Middle frontal gyrus (tissue), 1 donor: ENCODE data around the gene POLA2.

Experiments
- DNase-seq: peaks from one replicate; pipeline ENCODE4 v3.0.0-alpha.2; 2015; ENCODE audit warnings: low spot score; ENCODE audit errors: extremely low spot score

The POLA2 gene

DNA sequence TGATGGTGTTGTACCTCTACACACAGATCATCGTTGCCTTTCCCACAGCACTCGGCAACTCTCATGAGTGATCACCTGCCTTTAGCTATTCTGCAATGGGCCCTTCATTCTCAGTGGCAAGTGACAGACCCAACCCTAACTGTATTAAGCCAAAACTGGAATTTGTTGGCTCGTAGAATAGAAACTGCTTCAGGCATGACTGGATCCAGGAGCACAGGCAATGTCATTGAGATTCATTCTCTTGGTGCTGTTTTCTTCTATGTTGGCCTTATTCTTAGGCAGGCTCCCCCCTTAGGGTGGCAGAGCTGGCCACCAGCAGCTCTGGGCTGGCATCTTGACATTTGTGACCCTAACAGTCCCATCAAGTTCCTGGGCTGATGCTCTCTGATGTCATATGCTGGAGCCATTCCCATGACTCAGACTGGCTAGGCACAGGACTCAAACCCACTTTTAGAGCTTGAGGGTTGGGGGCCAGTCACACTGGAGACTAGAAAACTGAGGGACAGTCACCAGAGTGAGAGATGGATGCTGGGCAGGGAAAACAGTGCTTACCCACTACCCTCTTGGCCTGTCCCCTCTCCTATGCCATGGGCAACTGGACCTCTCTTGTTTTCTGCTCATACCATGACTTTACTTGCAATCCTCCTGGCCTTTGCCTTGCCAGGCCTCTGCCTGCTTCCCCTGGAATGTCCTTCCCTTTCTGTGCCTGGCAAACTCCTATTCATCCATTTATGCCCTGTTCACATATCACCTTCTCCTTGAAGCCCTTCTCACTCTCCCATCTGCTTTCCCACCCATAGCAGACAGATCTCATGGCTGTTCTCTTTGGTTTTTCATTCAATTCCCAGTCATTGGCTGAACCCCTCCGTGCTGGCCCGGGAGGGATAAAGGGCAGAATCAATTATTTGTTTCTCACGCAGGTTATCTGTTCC is 45.8 kb downstream of the POLA2 start:
- no peak for DNase-seq

DNA sequence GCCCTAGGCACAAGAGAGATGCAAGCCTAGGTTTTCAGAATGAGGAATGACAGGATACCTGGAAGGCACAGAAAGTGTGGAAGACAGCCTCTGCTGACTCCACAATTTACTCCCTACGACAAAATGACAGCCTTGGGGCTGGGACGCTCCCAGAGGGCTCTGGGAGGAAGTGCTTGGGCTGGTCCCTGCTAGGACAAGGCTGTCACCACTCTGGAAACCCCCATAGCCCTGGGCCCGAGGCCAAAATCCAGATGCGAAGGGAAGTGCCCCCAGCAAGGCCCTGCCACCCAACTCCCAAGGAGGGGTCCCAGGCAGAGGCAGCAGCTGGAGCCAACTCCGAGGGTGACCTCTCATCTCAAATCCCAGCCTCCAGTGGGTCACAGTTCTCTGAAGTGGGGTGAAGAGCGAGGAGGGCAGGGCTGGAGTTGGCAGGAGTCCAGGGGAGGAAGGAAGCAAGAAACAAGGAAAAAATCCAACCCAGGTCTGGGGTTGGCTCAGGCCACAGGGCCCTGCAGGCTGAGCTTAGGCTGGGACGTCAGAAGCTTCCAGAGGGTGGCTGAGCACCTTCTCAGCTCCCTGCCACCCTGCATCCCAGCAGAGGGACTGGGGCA is 46.6 kb downstream of the POLA2 start:
- DNase-seq: no peak

DNA sequence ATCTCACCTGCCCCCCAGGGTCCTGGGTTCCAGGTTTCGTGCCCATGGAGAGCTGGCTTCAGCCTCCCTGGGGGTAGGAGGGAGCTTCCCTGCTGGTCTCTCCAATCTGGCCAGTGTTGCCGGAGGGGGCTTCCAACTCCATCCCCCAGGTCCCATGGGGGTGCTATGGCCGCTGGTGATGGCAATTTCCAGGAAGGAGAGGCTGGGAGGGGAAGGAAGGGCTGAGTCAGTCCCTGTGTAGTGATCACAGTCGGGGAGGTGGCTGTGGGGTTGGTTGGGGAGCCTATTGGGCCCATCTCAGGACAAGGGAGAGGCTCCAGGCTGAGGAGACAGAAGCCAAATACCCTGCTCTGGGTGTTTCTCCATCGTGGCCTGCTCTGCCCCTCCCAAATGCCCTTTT is 47.2 kb downstream of the POLA2 start:
- DNase-seq: no peak

DNA sequence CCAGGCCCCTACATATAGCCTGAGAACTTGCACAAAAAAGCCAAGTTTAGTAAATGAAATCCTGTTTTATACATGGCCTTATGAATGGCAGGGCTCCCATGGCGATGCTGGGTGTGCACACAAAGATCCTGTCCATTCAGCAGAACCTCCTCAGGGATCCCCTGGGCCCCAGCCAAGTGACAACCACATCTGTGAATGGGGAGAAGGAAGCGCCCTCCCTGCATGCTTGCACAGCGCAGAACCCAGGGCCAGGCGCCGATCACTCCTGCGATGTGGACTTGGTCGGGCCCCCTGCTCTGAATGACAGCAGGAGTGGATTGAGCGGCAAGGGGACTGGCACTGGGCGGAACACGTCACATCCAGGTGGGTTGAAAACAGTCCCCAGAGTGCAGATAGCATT is 48.5 kb downstream of the POLA2 start:
- DNase-seq: no peak

DNA sequence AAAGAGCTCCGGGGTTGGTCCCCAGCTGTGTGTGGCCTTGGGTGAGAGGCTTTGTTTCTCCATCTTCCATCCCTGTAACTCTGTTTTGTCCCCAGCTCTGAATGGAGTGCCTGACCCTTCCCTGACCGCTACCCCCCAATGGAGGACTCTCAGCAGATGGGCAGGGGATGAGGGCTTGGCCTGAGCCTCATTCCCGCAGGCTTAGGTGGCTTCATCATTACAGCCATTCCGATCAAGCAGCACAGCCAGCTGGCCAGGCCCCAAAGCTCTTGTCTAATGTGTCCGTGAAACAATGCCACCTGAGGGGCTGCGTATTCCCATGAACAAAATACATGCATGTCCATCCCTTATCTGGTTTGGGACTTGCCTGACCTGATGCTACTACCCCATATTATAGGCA is 49.0 kb downstream of the POLA2 start:
- no peak for DNase-seq

DNA sequence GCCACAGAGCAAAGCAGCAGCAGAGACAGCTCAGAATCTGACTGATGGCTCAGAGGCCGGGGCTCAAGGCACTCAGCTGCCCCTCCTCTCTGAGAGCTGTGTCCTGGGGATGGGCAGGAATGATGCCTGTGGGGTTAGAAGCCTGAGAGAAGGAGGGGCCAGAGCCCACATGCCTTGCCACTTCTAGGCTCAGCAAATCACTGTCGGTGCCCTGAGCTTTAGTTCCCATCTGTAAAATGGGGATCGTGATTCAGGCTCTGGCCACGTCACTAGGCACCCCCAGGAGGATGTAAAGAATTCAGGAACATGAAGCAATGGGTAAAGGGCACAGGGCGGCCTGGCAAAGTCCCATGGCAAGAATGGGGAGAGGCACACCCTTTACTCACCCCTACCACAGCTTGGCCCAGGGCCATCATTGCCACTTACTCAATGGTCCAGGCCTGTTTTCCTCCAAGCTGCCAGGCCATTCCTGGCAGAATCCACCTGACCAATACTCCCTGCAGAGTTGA is 49.5 kb downstream of the POLA2 start:
- DNase-seq: no peak

DNA sequence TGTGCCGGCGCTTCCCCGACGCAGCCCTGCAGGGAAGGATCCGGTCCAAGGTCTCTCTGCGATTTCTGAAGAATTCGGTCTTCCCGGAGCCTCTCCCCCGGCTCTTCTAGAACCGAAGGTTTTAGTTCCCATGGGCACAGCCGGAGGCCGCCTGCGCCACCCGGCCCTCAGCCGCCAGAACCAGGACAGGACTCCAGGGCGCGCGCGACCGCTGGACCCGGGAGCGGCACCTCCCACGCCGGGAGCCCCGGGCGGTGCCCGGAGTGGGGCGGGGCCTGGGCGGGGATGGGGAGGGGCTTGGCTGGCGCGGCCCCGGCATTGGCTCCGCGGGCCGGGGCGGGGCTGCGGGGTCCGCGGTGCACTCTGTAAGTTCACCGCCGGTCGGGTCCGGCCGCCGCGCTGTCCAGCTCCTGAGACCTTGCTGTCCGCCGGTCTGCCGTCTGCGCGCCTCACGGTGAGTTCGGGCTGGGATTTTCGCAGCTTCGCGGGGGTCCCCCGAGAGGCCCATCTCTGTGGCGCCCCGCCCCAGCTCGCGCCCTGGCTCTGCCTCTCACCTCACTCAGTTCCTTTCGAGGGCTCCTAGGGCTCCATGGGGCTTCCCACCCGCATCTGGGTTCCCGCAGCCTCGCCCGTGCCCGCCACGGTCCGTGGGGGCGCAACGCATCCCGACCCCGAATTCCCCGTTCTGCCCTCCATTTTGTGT is 52.9 kb downstream of the POLA2 start, which contains the start of gene CDC42EP2:
TSS of gene CDC42EP2 (plus strand) at position 366 of the 703 bp plus-strand sequence. CDS start 6,033 bp downstream, outside the sequence.
- DNase-seq: peak; percentile 68

DNA sequence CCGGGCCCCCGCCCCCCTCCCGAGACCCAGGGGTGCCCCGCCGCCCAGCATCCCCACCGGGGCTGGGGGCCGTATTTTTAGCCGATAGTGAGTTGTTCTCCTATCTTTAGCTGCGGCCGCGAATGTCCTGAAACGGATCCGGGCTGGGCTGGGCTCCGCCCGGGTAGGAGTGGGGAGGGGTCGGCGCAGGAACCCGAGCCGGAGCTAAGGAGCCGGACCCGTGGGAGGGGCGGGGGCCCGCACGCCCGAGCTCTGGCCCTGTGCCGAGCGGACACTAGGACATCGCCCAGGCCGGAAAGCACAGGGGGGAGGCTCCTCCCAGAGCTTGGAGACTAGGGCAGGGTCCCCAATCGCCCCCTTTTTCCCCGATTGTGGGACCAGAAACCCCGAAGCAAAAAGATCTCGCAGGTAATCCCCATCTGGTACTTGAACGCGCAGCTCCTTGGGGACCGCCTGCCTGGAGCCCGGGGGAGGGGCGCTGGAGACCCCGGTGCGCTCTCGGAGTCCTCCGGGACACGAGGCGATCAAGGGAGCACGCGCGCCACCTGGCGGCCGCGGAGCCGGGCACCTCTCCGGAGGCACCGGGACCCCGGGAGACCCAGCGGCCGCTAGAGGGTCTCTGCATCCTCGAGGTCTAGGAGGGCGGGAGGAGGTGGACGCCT is 53.6 kb downstream of the POLA2 start:
- no peak for DNase-seq

DNA sequence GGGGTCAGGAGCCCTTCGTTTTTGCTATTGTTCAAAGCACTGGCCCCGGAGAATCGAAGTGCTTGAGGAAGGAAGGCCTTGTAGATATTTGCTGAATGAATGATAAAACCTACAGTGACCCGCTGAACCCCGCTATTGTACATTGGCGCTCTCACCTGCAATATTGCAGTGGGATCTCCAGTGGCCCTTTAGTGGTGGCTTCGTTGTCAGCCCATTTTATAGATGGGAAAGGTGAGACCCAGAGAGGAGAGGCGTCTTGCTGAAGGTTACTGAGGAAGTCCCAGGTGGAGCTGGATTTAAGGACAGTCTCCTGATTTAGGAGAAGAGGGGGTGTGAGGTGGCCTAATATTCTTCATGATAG is 54.1 kb downstream of the POLA2 start:
- no peak for DNase-seq

DNA sequence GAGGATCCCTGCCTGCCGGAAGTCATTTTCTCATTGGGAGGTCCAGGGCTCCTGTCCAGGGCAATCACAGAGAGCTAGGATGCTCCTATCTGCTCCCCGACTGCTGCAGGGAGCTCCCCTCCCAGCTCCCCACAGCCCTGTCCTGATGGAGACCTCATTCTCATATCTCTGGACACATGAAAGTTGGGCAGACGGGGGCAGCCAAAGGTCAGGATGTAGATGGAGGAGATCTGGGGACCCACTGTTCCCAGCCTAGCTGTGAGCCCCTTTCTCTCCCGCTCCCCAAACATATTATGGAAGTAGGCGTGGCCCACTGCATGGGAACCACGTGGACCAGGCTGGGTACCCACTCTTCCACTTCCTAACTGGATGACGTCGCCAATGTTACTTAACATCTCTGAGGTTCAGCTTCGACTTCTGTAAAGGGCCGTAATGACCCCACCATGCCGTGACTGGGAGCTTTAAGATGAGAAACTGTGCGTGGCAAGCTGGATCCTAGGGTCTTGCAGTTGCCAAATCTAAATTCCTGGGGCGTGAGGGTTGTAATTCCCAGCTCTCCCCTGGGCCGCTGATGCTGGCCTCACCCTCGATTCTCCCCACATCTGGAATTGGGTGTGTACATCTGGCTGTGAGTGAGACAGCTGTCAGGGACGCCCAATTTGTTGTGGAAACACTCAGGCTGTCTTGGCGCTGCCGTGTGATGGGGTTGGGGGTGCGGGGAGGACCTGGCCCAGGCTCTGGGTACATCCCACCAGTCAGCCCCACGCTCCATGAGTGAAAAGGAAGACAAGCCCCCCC is 54.7 kb downstream of the POLA2 start:
- no peak for DNase-seq

DNA sequence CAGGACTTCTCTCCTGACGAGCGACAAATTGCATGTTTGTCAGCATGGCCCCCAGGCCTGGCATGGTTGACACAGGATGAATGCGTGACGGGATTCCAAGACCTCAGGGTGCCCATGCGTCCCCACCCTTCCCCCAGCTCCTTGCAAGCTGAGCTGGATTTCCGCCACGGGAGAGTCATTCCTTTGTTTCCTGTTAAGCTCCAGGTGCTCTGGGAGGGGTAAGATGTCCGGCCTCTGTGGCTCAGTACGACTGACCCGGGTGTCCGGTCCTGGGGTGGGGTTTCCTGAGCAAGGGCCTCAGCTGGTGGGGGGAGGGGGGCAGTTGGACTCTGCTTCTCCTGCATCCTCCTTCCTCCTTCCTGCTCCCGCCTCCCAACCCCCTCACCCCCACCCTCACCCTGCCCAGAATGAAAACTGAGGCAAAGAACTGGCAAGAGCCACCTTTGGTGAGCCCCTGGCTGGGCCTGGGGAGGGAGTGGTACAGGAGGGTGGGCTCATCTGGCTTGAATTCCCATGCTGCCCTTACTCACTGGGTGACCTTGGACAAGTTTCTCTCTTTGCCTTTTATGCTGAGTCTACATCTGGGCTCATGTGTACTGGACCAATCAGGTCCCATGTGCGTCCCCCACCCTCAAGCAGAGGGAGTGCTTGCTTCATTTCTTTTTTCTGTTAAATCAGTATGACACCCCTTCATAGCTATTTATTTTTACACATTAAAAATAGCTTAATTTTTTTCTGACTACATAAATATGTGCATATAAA is 55.4 kb downstream of the POLA2 start:
- DNase-seq: no peak

DNA sequence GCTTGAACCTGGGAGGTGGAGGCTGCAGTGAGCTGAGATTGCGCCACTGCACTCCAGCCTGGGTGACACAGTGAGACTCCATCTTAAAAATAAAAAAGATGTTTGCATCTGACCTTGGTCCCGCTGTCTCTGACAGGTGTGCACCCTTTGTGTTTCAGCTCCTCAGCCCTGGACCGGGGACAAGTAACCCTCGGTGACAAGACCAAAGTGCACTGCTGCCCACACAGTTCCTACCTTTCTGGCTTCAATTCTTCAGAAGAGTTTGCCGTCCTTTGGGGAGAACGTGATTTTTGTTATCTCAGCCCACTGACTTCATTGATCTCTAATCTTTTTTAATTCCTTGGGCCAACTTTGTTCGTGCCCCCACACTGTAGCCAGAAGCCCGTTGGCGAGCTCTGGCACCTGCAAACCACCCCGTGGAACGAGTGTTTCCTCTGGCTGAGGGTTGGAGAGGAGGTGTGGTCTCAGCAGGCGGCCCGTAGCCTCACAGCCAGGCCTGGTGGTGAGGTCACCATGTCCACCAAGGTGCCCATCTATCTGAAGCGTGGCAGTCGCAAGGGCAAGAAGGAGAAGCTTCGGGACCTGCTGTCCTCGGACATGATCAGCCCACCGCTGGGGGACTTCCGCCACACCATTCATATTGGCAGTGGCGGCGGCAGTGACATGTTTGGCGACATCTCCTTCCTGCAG is 58.8 kb downstream of the POLA2 start:
- no peak for DNase-seq

DNA sequence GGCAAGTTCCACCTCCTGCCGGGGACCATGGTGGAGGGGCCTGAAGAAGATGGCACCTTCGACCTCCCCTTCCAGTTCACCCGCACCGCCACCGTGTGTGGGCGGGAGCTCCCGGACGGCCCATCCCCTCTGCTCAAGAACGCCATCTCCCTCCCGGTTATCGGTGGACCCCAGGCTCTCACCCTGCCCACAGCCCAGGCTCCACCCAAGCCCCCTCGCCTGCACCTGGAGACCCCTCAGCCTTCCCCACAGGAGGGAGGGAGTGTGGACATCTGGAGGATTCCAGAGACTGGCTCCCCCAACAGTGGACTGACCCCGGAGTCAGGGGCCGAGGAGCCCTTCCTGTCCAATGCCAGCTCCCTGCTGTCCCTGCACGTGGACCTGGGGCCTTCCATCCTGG is 59.3 kb downstream of the POLA2 start:
- DNase-seq: no peak

DNA sequence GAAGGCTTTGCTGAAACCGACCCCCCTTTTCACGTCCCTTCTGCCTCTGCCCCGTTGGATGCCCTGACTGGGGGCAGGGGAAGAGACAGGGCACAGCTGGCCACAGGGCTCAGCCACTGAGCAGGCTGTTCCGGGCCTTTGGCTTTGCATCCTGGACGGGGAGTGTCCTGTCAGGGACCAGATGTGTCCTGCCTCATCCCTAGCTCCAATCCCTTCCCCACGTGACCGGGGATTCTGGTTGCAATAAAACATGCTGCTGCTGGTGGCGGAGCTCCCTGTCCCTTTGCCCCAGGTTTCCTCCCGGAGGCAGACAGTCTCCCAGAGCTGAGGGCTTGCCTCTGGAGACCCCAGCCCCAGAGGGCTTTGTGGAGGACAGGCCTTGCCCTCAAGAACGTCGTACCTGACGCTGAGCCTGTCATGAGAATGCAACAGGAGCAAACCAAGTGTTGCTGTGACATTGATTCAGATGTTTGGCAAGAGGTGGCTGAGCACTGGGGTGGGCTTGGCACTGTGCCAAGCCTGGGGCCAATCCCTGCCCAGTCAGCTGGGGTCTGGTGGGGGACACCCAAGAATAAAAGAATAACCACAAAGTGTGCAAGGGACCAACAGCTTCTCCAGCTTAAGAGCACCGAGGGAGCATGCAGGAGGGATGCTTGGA is 60.2 kb downstream of the POLA2 start:
- no peak for DNase-seq

DNA sequence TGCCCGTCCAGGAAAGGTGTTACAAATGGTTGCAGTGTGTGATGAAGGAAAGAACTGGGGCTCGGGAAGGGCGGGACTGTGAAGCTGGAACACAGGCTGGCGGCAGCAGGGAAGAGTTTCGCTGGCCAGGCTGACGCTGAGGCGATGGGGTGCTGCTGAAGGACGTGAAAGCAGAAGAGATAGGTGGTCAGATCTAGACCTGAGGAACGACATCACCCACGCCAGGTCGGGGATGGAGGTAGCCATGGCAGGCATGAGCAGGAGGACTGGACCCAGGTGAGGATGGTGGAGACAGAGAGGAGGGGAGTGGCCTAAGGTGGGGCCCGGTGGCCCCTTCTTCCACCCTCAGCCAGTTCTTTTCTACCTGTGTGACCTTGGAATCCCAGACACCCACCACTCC is 62.1 kb downstream of the POLA2 start:
- DNase-seq: no peak

DNA sequence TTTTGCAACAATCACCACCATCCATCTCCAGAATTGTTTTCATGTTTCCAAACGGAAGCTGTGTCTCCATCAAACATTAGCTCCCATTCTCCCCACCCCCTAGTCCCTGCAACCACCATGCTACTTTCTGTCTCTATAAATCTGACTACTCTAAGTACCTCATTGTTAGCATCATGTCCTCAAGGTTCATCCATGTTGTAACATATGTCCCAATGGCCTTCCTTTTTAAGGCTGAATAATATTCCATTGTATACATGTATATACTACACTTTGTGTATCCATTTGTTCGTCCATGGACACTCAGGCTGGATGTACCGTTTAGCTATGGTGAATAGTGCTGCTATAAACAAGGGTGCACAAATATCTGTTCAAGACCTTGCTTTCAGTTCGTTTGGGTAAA is 63.7 kb downstream of the POLA2 start:
- DNase-seq: no peak

DNA sequence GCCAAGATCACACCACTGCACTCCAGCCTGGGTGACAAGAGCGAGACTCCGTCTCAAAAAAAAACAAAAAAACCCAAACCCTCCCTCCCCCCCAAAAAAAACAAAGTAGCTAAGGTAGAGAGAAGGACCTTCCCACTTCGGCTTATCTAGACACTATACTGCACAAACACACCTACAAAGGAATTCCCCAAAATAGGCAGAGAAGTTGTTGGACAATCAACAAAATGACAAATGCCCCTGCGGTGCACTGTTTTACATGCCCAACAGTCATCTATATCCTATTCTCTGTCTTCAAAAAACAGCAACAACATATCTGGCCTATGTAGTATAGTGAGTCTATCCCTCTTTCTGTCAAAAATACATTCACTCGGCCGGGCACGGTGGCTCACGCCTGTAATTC is 65.3 kb downstream of the POLA2 start:
- no peak for DNase-seq

DNA sequence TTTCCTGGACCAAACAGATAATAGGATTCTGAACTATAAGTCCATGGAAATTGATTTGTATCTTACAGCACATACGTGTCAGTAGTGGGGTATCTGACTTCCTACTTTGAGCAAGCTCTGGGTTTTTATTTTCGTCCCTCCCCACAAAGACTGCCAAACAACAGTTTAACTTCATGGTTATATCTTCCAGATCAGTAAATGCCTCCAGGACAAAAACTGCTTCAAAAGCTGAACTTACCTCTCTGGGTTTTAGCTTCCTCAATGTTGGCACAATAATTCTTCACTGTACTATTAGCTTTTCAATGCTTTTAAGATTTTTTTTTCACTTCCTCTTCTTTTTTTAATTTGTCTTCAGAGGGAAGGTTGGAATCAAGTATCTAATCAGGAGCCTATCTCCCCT is 67.7 kb downstream of the POLA2 start:
- DNase-seq: no peak

DNA sequence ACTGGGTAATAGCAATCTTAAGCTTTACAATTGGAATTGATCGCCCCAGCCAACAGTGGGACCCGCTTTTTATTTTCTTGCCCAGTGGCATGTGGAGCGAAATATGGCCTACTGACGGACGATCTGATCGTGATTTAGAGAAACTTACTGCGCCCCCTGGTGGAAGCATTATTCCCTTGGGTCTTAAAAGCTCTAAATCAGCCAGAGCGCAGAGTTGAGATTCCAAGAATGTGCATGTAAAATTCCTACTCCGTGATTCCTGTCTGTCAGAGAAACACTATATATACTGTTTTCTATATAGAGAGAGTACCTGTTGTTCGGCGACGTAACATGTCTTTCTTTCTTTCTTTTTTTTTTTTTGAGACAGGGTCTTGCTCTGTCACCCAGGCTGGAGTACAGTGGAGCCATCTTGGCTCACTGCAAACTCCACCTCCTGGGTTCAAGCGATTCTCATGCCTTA is 68.2 kb downstream of the POLA2 start:
- DNase-seq: peak; percentile 86
